GM18868 (cell line): ENCODE data around the gene TMEM125.

Source experiments
- ATAC-seq: cut with Tn5 transposase; IDR thresholded peaks from one replicate; pipeline ENCODE4 v1.9.1; 2021; ENCODE audit warnings: mild to moderate bottlenecking, moderate library complexity; ENCODE audit not compliant: unreplicated experiment

The TMEM125 gene

GRCh38 chr1:43288785-43289706 is 19.3 kb downstream of the TMEM125 start:
- ATAC-seq = no peak

GRCh38 chr1:43292216-43292615 is 22.4 kb downstream of the TMEM125 start:
- ATAC-seq = no peak

- ATAC-seq = no peak
Observed at GRCh38 chr1:43292679-43293078, 22.9 kb downstream of the TMEM125 start.

GRCh38 chr1:43293176-43293575 is 23.4 kb downstream of the TMEM125 start:
- ATAC-seq = no peak

GRCh38 chr1:43293896-43294760 is 24.3 kb downstream of the TMEM125 start:
- ATAC-seq = no peak

- ATAC-seq = no peak
Observed at GRCh38 chr1:43294761-43295160, 25.0 kb downstream of the TMEM125 start.

- no peak for ATAC-seq
Observed at GRCh38 chr1:43296207-43296606, 26.4 kb downstream of the TMEM125 start.

GRCh38 chr1:43298055-43298454 is 28.3 kb downstream of the TMEM125 start:
- no peak for ATAC-seq

GRCh38 chr1:43299101-43299500 is 29.3 kb downstream of the TMEM125 start:
- ATAC-seq = no peak

GRCh38 chr1:43300378-43301094 is 30.8 kb downstream of the TMEM125 start, which contains the start of gene TIE1:
Gene TIE1 (plus strand): TSS chr1:43300982. CDS start chr1:43301072, 90 bp downstream.
- ATAC-seq = no peak

GRCh38 chr1:43302201-43302600 is 32.4 kb downstream of the TMEM125 start:
- ATAC-seq = no peak

GRCh38 chr1:43302721-43303470 is 33.1 kb downstream of the TMEM125 start:
- no peak for ATAC-seq

- ATAC-seq = no peak
Observed at GRCh38 chr1:43303471-43304313, 33.9 kb downstream of the TMEM125 start.

- no peak for ATAC-seq
Observed at GRCh38 chr1:43304314-43304681, 34.5 kb downstream of the TMEM125 start.

GRCh38 chr1:43304771-43305300 is 35.1 kb downstream of the TMEM125 start:
- ATAC-seq = no peak

- ATAC-seq = no peak
Observed at GRCh38 chr1:43305461-43305860, 35.7 kb downstream of the TMEM125 start.

- ATAC-seq = no peak
Observed at GRCh38 chr1:43305926-43306687, 36.3 kb downstream of the TMEM125 start.

- ATAC-seq = no peak
Observed at GRCh38 chr1:43306688-43307457, 37.1 kb downstream of the TMEM125 start.
